ENCODE data around the gene SCD.

GRCh38 chr10:100395626-100396025 is 48.6 kb downstream of the SCD start:
- TF ChIP-seq, protein P1, sequence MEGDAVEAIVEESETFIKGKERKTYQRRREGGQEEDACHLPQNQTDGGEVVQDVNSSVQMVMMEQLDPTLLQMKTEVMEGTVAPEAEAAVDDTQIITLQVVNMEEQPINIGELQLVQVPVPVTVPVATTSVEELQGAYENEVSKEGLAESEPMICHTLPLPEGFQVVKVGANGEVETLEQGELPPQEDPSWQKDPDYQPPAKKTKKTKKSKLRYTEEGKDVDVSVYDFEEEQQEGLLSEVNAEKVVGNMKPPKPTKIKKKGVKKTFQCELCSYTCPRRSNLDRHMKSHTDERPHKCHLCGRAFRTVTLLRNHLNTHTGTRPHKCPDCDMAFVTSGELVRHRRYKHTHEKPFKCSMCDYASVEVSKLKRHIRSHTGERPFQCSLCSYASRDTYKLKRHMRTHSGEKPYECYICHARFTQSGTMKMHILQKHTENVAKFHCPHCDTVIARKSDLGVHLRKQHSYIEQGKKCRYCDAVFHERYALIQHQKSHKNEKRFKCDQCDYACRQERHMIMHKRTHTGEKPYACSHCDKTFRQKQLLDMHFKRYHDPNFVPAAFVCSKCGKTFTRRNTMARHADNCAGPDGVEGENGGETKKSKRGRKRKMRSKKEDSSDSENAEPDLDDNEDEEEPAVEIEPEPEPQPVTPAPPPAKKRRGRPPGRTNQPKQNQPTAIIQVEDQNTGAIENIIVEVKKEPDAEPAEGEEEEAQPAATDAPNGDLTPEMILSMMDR (IDR thresholded peaks at IDR 0.05 in 8 of 11, conservative IDR thresholded peaks at IDR 0.05 in 3 of 11) = no peak
- TF ChIP-seq POLR2A (IDR thresholded peaks at IDR 0.05) = no peak

Data from spleen (tissue), 7 donors.